Stomach (tissue), 9 donors: ENCODE measurements around the gene SEPTIN10. TPM values are rescaled to one million over a fixed set of nuclear protein-coding genes. Genes with fewer than 3 reads are reported as not detected.

Source experiments
- DNase-seq, 2 donors: peaks; one replicate each; pipeline versions ENCODE4 v3.0.0 to v3.0.0-alpha.2; 2013 to 2019
- H3K27ac ChIP-seq, 5 donors: fragments of 200-600 bp in 4 of 5; sonication (generic) in 4 of 5; one replicate each; pipeline ENCODE4 v1.5.1; 2013 to 2019; ENCODE audit warnings: mild to moderate bottlenecking in 1 of 5, moderate library complexity in 1 of 5
- H3K27me3 ChIP-seq, 3 donors: fragments of 200-600 bp; sonication (generic); one replicate each; pipeline ENCODE4 v1.5.1; 2017 to 2019; ENCODE audit warnings: mixed run types in 1 of 3
- H3K36me3 ChIP-seq, 4 donors: fragments of 200-600 bp; sonication (generic); 1 replicate in 3 of 4; 2 replicates in 1 of 4; pipeline ENCODE4 v1.5.1; 2016 to 2019
- H3K4me1 ChIP-seq, 4 donors: fragments of 200-600 bp; sonication (generic); one replicate each; pipeline ENCODE4 v1.5.1; 2016 to 2019
- H3K4me3 ChIP-seq, 4 donors: fragments of 200-600 bp; sonication (generic) in 3 of 4; one replicate each; pipeline ENCODE4 v1.5.1; 2016 to 2019; ENCODE audit warnings: mild to moderate bottlenecking in 1 of 4
- H3K9me3 ChIP-seq, 4 donors: fragments of 200-600 bp; sonication (generic); one replicate each; pipeline ENCODE4 v1.5.1; 2016 to 2019
- EP300 ChIP-seq: sonication (generic); formaldehyde crosslinking; IDR thresholded peaks from one replicate; pipeline ENCODE4 v1.6.1; 2017; ENCODE audit warnings: antibody characterized with exemption
- POLR2A ChIP-seq, 4 donors: fragments of 450-650 bp; IDR thresholded peaks; one replicate each; pipeline ENCODE4 v1.6.1; 2016; ENCODE audit warnings: antibody characterized with exemption in 4 of 4, control low read depth in 2 of 4, mild to moderate bottlenecking in 1 of 4, moderate library complexity in 1 of 4
- POLR2AphosphoS5 ChIP-seq, 3 donors: sonication (generic); formaldehyde crosslinking; IDR thresholded peaks; one replicate each; pipeline ENCODE4 v1.6.1; 2016; ENCODE audit warnings: antibody characterized with exemption in 3 of 3
- WGBS, 5 donors: extraction: QIAGEN DNeasy Blood & Tissue Kit in 3 of 5; methylation state at CpG; one replicate each; pipeline versions ENCODE4 v1.1.5 to v1.1.7; 2013 to 2018; 5-methylcytosine and 5-hydroxymethylcytosine counted together
- intact Hi-C: fragments of 100-400 bp; cut with DNase I; formaldehyde crosslinking; loops from one replicate; pipeline ENCODE4 v1.15.1; 2023; ENCODE audit warnings: low total_unique reads
- polyA plus RNA-seq, 3 donors: library from polyadenylated mRNA; stranded (reverse); fragments of 200-250 nt; gene quantifications; one replicate each; pipeline ENCODE4 v1.2.3, GENCODE V29; 2013
- total RNA-seq, 5 donors: library from RNA; depleted of rRNA; stranded (reverse); fragments of >200 nt; gene quantifications; one replicate each; pipeline versions ENCODE4 v1.1.0 to v1.2.3, GENCODE V29; 2014 to 2016
- TF ChIP-seq, protein P1 (sequence below), 7 experiments: fragments of 450-650 bp in 4 of 7; fragments of 200-600 bp in 3 of 7; sonication (generic) in 3 of 7; IDR thresholded peaks; one replicate each; pipeline ENCODE4 v1.5.1; 2016 to 2019; ENCODE audit warnings: antibody characterized with exemption in 7 of 7, control low read depth in 2 of 7, mild to moderate bottlenecking in 1 of 7
- donor health status: healthy with polysubstance abuse.
- donor health status: Bipolar disorder and iron deficiency.
- donor health status: healthy.

SEPTIN10 gene
- total and polyA plus RNA-seq, 8 donors, result 24.9 to 101 (median 45.9) TPM

DNA sequence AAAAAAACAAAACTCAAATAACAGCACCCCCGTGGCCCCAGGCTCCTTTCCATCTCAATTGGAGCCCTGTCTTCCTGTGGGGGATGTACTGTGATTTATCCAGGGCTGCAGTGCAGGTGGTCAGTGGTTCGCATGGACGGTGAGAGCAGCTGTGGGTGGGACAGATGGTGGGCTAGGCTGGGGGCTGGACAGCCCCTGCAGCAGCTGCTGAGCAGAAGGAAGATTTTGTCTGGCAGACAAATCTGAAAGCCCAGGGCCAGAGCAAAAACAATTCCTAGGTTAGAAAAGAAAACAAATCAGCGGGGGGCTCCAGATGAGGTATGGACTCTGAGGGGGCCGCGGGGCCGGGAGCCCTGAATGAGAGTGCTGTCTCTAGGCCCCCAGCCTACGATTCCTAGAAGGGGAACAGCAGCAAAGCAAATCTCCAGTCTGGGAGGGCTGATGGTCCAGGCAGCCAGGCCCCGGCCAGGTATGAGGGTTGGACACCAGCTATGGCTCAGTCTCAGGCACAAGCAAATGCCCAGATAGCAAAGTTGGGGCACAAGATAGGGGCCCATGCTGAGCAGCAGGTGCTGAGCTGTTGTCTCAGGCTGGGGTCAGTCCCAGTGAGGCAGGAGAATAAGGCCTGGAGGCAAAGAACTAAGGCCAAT, 45.8 kb upstream of the SEPTIN10 start:
- no peak overlapping the region for H3K27ac ChIP-seq
- no peak for DNase-seq
- H3K36me3 ChIP-seq, result no peaks in the 10 kb centered on the region
- WGBS, 5 donors, result 72 to 84% (median 78%) methylated on average over 9 of the region's 9 CpGs
- peaks cover 0 to 15% (median 6%) of the 10 kb centered on the region in 4 donors for H3K4me1 ChIP-seq
- H3K9me3 ChIP-seq, result no peaks in the 10 kb centered on the region
- H3K27me3 ChIP-seq, result no peaks in the 10 kb centered on the region
- H3K4me3 ChIP-seq, result no peak overlapping the region
- intact Hi-C loops, result no loop called here
- no peak for TF ChIP-seq EP300
- TF ChIP-seq POLR2A (IDR thresholded peaks at IDR 0.05), result no peak
- TF ChIP-seq POLR2AphosphoS5 (IDR thresholded peaks at IDR 0.05), result no peak
- TF ChIP-seq, protein P1, sequence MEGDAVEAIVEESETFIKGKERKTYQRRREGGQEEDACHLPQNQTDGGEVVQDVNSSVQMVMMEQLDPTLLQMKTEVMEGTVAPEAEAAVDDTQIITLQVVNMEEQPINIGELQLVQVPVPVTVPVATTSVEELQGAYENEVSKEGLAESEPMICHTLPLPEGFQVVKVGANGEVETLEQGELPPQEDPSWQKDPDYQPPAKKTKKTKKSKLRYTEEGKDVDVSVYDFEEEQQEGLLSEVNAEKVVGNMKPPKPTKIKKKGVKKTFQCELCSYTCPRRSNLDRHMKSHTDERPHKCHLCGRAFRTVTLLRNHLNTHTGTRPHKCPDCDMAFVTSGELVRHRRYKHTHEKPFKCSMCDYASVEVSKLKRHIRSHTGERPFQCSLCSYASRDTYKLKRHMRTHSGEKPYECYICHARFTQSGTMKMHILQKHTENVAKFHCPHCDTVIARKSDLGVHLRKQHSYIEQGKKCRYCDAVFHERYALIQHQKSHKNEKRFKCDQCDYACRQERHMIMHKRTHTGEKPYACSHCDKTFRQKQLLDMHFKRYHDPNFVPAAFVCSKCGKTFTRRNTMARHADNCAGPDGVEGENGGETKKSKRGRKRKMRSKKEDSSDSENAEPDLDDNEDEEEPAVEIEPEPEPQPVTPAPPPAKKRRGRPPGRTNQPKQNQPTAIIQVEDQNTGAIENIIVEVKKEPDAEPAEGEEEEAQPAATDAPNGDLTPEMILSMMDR (IDR thresholded peaks at IDR 0.05), result no peak

GRCh38 chr2:109655287-109655686, 41.5 kb upstream of the SEPTIN10 start:
- no peak overlapping the region for H3K4me3 ChIP-seq
- intact Hi-C loops, result no loop called here
- 74 to 94% (median 84%) methylated on average over 3 of the region's 3 CpGs for WGBS, 5 donors
- H3K27ac ChIP-seq, result no peak overlapping the region
- H3K27me3 ChIP-seq, result no peaks in the 10 kb centered on the region
- no peaks in the 10 kb centered on the region for H3K36me3 ChIP-seq
- DNase-seq, result no peak
- H3K9me3 ChIP-seq, result no peaks in the 10 kb centered on the region
- H3K4me1 ChIP-seq, result no peaks in the 10 kb centered on the region
- TF ChIP-seq POLR2A (IDR thresholded peaks at IDR 0.05) (no peak), POLR2AphosphoS5 (IDR thresholded peaks at IDR 0.05) (no peak), EP300 (no peak)
- TF ChIP-seq, protein P1 (IDR thresholded peaks at IDR 0.05), result no peak

- Histone ChIP-seq H3K27ac (no peak overlapping the region), H3K27me3 (no peaks in the 10 kb centered on the region), H3K9me3 (no peaks in the 10 kb centered on the region), H3K4me3 (no peak overlapping the region), H3K4me1 (no peaks in the 10 kb centered on the region), H3K36me3 (no peaks in the 10 kb centered on the region)
- intact Hi-C loops, result no loop called here
- no peak for DNase-seq
- TF ChIP-seq POLR2A (IDR thresholded peaks at IDR 0.05), result no peak
- 92 to 98% (median 94%) methylated on average over 8 of the region's 8 CpGs for WGBS, 5 donors
Observed at GRCh38 chr2:109654326-109655050, 40.7 kb upstream of the SEPTIN10 start.

- intact Hi-C loops, result no loop called here
- DNase-seq, result no peak
- Histone ChIP-seq H3K27me3 (no peaks in the 10 kb centered on the region), H3K36me3 (no peaks in the 10 kb centered on the region), H3K4me3 (no peak overlapping the region), H3K4me1 (peaks cover 0 to 5% (median 1%) of the 10 kb centered on the region in 4 donors), H3K27ac (no peak overlapping the region), H3K9me3 (no peaks in the 10 kb centered on the region)
- WGBS, 5 donors, result 69 to 80% (median 76%) methylated on average over 14 of the region's 14 CpGs
- no peak for TF ChIP-seq EP300
- TF ChIP-seq, protein P1 (IDR thresholded peaks at IDR 0.05), result no peak
- TF ChIP-seq POLR2A (IDR thresholded peaks at IDR 0.05), result no peak
- no peak for TF ChIP-seq POLR2AphosphoS5 (IDR thresholded peaks at IDR 0.05)
Observed at GRCh38 chr2:109649736-109650695, 36.2 kb upstream of the SEPTIN10 start.
